ENCODE measurements around the gene GFY. TPM values are rescaled to one million over a fixed set of nuclear protein-coding genes. Genes with fewer than 3 reads are reported as not detected.

GFY gene
- total and polyA plus RNA-seq, 7 donors: 0.33 TPM; not detected in 6

- H3K27ac ChIP-seq: no peak within 1 kb of the TSS
- no peaks in the 10 kb centered on the region for H3K4me1 ChIP-seq
- H3K36me3 ChIP-seq (ENCODE audit: insufficient read depth in 1 of 2, low read depth in 1 of 2): no peaks in the 10 kb centered on the region
- 45 to 54% (median 50%) methylated on average over 37 to 40 of the region's 40 CpGs for WGBS, 3 donors
- no peak for TF ChIP-seq CTCF (IDR thresholded peaks at IDR 0.05)
- no peaks in the 10 kb centered on the region for H3K9me3 ChIP-seq
- H3K27me3 ChIP-seq (ENCODE audit: insufficient read depth in 3 of 3, low read length in 2 of 3): peaks cover 0 to 6% (median 5%) of the 10 kb centered on the region in 3 donors
- DNase-seq (peak; percentile 83 to 92), ATAC-seq (peak; percentile 58 to 91 (median 81))
- intact Hi-C loops (cut with DNase I): no loop called here
- H3K4me3 ChIP-seq: peak within 1 kb of the TSS; percentile 49
These were observed 37.2 kb upstream of the GFY start, which contains the start of gene KASH5 for GRCh38 chr19:49387936-49388372. TSS of gene KASH5 (plus strand) at chr19:49388249. CDS start at chr19:49390884, 2,635 bp downstream.

GRCh38 chr19:49389406-49389805 lies 35.8 kb upstream of the GFY start:
- WGBS, 3 donors: 82 to 86% (median 86%) methylated on average over 20 of the region's 20 CpGs
- peaks cover 0 to 6% (median 5%) of the 10 kb centered on the region in 3 donors for H3K27me3 ChIP-seq (ENCODE audit: insufficient read depth in 3 of 3, low read length in 2 of 3)

GRCh38 chr19:49390131-49390928 lies 34.9 kb upstream of the GFY start:
- Histone ChIP-seq H3K9me3 (no peaks in the 10 kb centered on the region), H3K4me1 (no peaks in the 10 kb centered on the region), H3K36me3 (ENCODE audit: insufficient read depth in 1 of 2, low read depth in 1 of 2) (no peaks in the 10 kb centered on the region), H3K27ac (no peak overlapping the region), H3K4me3 (no peak overlapping the region), H3K27me3 (ENCODE audit: insufficient read depth in 3 of 3, low read length in 2 of 3) (peaks cover 0 to 6% (median 5%) of the 10 kb centered on the region in 3 donors)
- ATAC-seq: no peak
- WGBS, 3 donors: 39 to 56% (median 43%) methylated on average over 25 to 26 of the region's 26 CpGs
- intact Hi-C loops (cut with DNase I): no loop called here
- no peak for DNase-seq
- TF ChIP-seq CTCF (IDR thresholded peaks at IDR 0.05): no peak

More at GRCh38 chr19:49389406-49389805, 35.8 kb upstream of the GFY start:
- TF ChIP-seq CTCF (IDR thresholded peaks at IDR 0.05): no peak
- ATAC-seq (no peak), DNase-seq (no peak)
- Histone ChIP-seq H3K36me3 (ENCODE audit: insufficient read depth in 1 of 2, low read depth in 1 of 2) (no peaks in the 10 kb centered on the region), H3K4me3 (no peak overlapping the region), H3K27ac (no peak overlapping the region), H3K9me3 (no peaks in the 10 kb centered on the region), H3K4me1 (no peaks in the 10 kb centered on the region)
- intact Hi-C loops (cut with DNase I): no loop called here

- DNase-seq (no peak), ATAC-seq (no peak)
- Histone ChIP-seq H3K27me3 (ENCODE audit: insufficient read depth in 3 of 3, low read length in 2 of 3) (peaks cover 0 to 6% (median 5%) of the 10 kb centered on the region in 3 donors), H3K27ac (no peak overlapping the region), H3K9me3 (no peaks in the 10 kb centered on the region), H3K36me3 (ENCODE audit: insufficient read depth in 1 of 2, low read depth in 1 of 2) (no peaks in the 10 kb centered on the region), H3K4me3 (no peak overlapping the region), H3K4me1 (no peaks in the 10 kb centered on the region)
- 26 to 40% (median 37%) methylated on average over 9 of the region's 9 CpGs for WGBS, 3 donors
- TF ChIP-seq CTCF (IDR thresholded peaks at IDR 0.05): no peak
- intact Hi-C loops (cut with DNase I): no loop called here
These were observed 34.2 kb upstream of the GFY start for GRCh38 chr19:49390929-49391359.
